ENCODE measurements around the gene ZFAND6.

The ZFAND6 gene

DNA sequence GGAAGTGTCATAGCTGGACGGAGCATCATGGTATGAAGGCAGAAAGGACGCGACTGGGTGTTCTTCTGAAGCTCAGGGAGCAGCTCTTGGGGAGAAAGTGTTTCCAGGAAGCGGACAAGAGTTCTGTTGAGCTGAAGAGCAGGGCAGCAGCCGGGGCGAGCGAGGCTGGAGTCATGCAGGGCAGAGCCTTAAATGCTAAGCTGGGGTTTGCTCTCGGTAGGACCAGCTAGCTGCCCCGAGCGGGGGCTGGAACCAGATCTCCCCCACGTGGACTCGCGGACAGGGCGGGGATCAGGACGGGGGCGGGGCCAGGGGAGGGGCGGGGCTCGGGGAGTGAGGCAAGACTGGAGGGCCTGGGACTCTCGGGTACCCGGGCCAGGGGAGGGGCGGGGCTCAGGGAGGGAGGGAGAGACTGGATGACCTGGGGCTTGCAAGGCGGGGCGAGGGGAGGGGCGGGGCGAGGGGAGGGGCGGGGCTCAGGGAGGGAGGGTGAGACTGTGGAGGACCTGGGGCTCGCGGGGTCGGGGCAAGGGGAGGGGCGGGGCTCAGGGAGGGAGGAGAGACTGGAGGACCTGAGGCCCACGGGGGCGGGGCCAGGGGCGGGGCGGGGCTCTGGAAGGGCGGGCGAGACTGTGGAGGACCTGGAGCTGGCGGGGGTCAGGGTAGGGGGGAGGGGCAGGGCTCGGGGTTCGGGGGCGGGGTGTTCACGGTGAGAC lies 92.9 kb downstream of the ZFAND6 start:
- TF ChIP-seq USF1 (IDR thresholded peaks at IDR 0.05) (peak; percentile 66), FOXM1 (IDR thresholded peaks at IDR 0.05; ENCODE audit: borderline replicate concordance, low read depth) (no peak), RAD21 (IDR thresholded peaks at IDR 0.05; ENCODE audit: low read depth) (no peak), TEAD4 (IDR thresholded peaks at IDR 0.05) (no peak), EGR1 (IDR thresholded peaks at IDR 0.05) (no peak), REST (IDR thresholded peaks at IDR 0.05; ENCODE audit: low read depth) (no peak), TCF12 (IDR thresholded peaks at IDR 0.05; ENCODE audit: low read depth) (no peak), EP300 (IDR thresholded peaks at IDR 0.05; ENCODE audit: borderline replicate concordance) (no peak), MAX (IDR thresholded peaks at IDR 0.05) (peak; percentile 64), NFIC (IDR thresholded peaks at IDR 0.05) (no peak)

GRCh38 chr15:80152896-80153876 lies 93.7 kb downstream of the ZFAND6 start, which contains the start of gene FAH:
Gene FAH (plus strand): TSS chr15:80152999. CDS start chr15:80153055, 56 bp downstream.
- TF ChIP-seq CREB1 (IDR thresholded peaks at IDR 0.05; ENCODE audit: low read depth) (no peak), YY1 (IDR thresholded peaks at IDR 0.05; ENCODE audit: low read depth) (no peak), TAF1 (IDR thresholded peaks at IDR 0.05; ENCODE audit: low read depth) (0 out of 2 replicates have a peak, but pooled peaks have one; percentile 39), FOXM1 (IDR thresholded peaks at IDR 0.05; ENCODE audit: borderline replicate concordance, low read depth) (no peak), TCF12 (IDR thresholded peaks at IDR 0.05; ENCODE audit: low read depth) (peak; percentile 18; the same call in 1 of the 2 replicates), EP300 (IDR thresholded peaks at IDR 0.05; ENCODE audit: borderline replicate concordance) (no peak), EGR1 (IDR thresholded peaks at IDR 0.05) (no peak), USF1 (IDR thresholded peaks at IDR 0.05) (no peak), NFIC (IDR thresholded peaks at IDR 0.05) (no peak), MAX (IDR thresholded peaks at IDR 0.05) (peak; percentile 18; the same call in 1 of the 2 replicates), TEAD4 (IDR thresholded peaks at IDR 0.05) (0 out of 2 replicates have a peak, but pooled peaks have one; percentile 12), CEBPB (IDR thresholded peaks at IDR 0.05) (no peak), RAD21 (IDR thresholded peaks at IDR 0.05; ENCODE audit: low read depth) (no peak)

DNA sequence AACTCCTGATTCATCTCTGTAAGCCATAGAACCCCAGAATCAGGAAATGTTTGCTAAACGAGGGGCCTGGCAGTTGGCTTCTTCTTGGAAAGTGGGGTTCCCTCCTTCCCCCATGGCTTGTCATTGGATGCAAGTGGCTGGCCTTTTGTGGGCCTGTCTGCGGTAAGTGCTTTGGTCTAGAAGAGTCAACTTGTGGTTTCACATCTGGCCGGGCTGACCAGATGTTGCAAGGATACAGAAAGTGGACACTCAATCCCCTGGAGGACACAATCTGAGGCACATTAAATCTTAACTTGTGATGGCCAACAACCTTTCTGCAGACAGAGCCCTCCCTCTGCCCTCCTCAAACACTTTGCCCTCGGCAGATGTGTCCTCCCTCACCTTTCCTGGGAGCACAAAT lies 94.4 kb downstream of the ZFAND6 start:
- TF ChIP-seq MAX (IDR thresholded peaks at IDR 0.05) (no peak), CREB1 (IDR thresholded peaks at IDR 0.05; ENCODE audit: low read depth) (no peak), CEBPB (IDR thresholded peaks at IDR 0.05) (no peak), EP300 (IDR thresholded peaks at IDR 0.05; ENCODE audit: borderline replicate concordance) (no peak), RAD21 (IDR thresholded peaks at IDR 0.05; ENCODE audit: low read depth) (no peak), ZBTB7A (IDR thresholded peaks at IDR 0.05; ENCODE audit: low read depth) (no peak), TCF12 (IDR thresholded peaks at IDR 0.05; ENCODE audit: low read depth) (no peak), TEAD4 (IDR thresholded peaks at IDR 0.05) (no peak), USF1 (IDR thresholded peaks at IDR 0.05) (no peak), FOXM1 (IDR thresholded peaks at IDR 0.05; ENCODE audit: borderline replicate concordance, low read depth) (no peak)

- no peak for TF ChIP-seq NFIC (IDR thresholded peaks at IDR 0.05)
- TF ChIP-seq CEBPB (IDR thresholded peaks at IDR 0.05) = no peak
- no peak for TF ChIP-seq TEAD4 (IDR thresholded peaks at IDR 0.05)
- TF ChIP-seq MAX (IDR thresholded peaks at IDR 0.05) = no peak
- TF ChIP-seq USF1 (IDR thresholded peaks at IDR 0.05) = no peak
- TF ChIP-seq YY1 (IDR thresholded peaks at IDR 0.05; ENCODE audit: low read depth) = no peak
- TF ChIP-seq REST (IDR thresholded peaks at IDR 0.05; ENCODE audit: low read depth) = no peak
- TF ChIP-seq EP300 (IDR thresholded peaks at IDR 0.05; ENCODE audit: borderline replicate concordance) = no peak
- no peak for TF ChIP-seq RAD21 (IDR thresholded peaks at IDR 0.05; ENCODE audit: low read depth)
- TF ChIP-seq ZBTB7A (IDR thresholded peaks at IDR 0.05; ENCODE audit: low read depth) = no peak
- no peak for TF ChIP-seq TAF1 (IDR thresholded peaks at IDR 0.05; ENCODE audit: low read depth)
- TF ChIP-seq FOXM1 (IDR thresholded peaks at IDR 0.05; ENCODE audit: borderline replicate concordance, low read depth) = no peak
- TF ChIP-seq TCF12 (IDR thresholded peaks at IDR 0.05; ENCODE audit: low read depth) = no peak
- TF ChIP-seq CREB1 (IDR thresholded peaks at IDR 0.05; ENCODE audit: low read depth) = no peak
Measured at GRCh38 chr15:80154336-80154735, 94.9 kb downstream of the ZFAND6 start.
